A204.1 (cell line): ENCODE results near the gene CWF19L2.
"Not testable (repeated sequence)": the region's sequence is repeated elsewhere in the genome, so short reads cannot be mapped to it uniquely, and the experiment has no call there.

Source experiments
- FAIRE-seq: peaks from 2 replicates; lab custom pipeline; 2012; peaks lifted over from hg19 to GRCh38; lab: Jason Lieb, UNC

Gene CWF19L2

GRCh38 chr11:107457558-107458271 is at the start of gene CWF19L2:
Gene CWF19L2, minus strand, starts transcription at chr11:107457825. Its CDS starts 9 bp downstream, at chr11:107457816.
- FAIRE-seq: peak; percentile 99

GRCh38 chr11:107505647-107506225 is 48.1 kb upstream of the CWF19L2 start:
- FAIRE-seq: no peak

GRCh38 chr11:107504981-107505380 is 47.4 kb upstream of the CWF19L2 start:
- no peak for FAIRE-seq

GRCh38 chr11:107501713-107502112 is 44.1 kb upstream of the CWF19L2 start:
- no peak for FAIRE-seq

- FAIRE-seq: not testable (repeated sequence)
Measured at GRCh38 chr11:107497371-107497770, 39.7 kb upstream of the CWF19L2 start.

- no peak for FAIRE-seq
Measured at GRCh38 chr11:107496011-107496410, 38.4 kb upstream of the CWF19L2 start.

GRCh38 chr11:107494055-107494454 is 36.4 kb upstream of the CWF19L2 start:
- no peak for FAIRE-seq

GRCh38 chr11:107493117-107493516 is 35.5 kb upstream of the CWF19L2 start:
- no peak for FAIRE-seq

- no peak for FAIRE-seq
Measured at GRCh38 chr11:107490836-107491235, 33.2 kb upstream of the CWF19L2 start.

GRCh38 chr11:107482234-107482633 is 24.6 kb upstream of the CWF19L2 start:
- FAIRE-seq: no peak

GRCh38 chr11:107478922-107479321 is 21.3 kb upstream of the CWF19L2 start:
- FAIRE-seq: no peak

GRCh38 chr11:107477820-107478219 is 20.2 kb upstream of the CWF19L2 start:
- no peak for FAIRE-seq

- no peak for FAIRE-seq
Measured at GRCh38 chr11:107473792-107474191, 16.2 kb upstream of the CWF19L2 start.

GRCh38 chr11:107472966-107473365 is 15.3 kb upstream of the CWF19L2 start:
- no peak for FAIRE-seq

- no peak for FAIRE-seq
Measured at GRCh38 chr11:107468596-107468995, 11.0 kb upstream of the CWF19L2 start.

GRCh38 chr11:107467696-107468095 is 10.1 kb upstream of the CWF19L2 start:
- no peak for FAIRE-seq

- FAIRE-seq: not testable (repeated sequence)
Measured at GRCh38 chr11:107466275-107466866, 8.7 kb upstream of the CWF19L2 start.

- FAIRE-seq: no peak
Measured at GRCh38 chr11:107457205-107457557, 444 bp downstream of the CWF19L2 start.

GRCh38 chr11:107453594-107454286 is 3.9 kb downstream of the CWF19L2 start:
- no peak for FAIRE-seq

GRCh38 chr11:107446822-107447431 is 10.7 kb downstream of the CWF19L2 start:
- FAIRE-seq: no peak

GRCh38 chr11:107442715-107443215 is 14.9 kb downstream of the CWF19L2 start:
- no peak for FAIRE-seq

- FAIRE-seq: no peak
Measured at GRCh38 chr11:107439586-107440167, 17.9 kb downstream of the CWF19L2 start.
